ENCODE measurements around the gene CYFIP1. TPM values are rescaled to one million over a fixed set of nuclear protein-coding genes. Genes with fewer than 3 reads are reported as not detected.

CYFIP1 gene
- total and polyA plus RNA-seq, 9 of the 15 experiments (the other 6 are each of a cell fraction or from before 2014, with no cell fraction given): 3.8 to 59.8 (median 28.3) TPM

DNA sequence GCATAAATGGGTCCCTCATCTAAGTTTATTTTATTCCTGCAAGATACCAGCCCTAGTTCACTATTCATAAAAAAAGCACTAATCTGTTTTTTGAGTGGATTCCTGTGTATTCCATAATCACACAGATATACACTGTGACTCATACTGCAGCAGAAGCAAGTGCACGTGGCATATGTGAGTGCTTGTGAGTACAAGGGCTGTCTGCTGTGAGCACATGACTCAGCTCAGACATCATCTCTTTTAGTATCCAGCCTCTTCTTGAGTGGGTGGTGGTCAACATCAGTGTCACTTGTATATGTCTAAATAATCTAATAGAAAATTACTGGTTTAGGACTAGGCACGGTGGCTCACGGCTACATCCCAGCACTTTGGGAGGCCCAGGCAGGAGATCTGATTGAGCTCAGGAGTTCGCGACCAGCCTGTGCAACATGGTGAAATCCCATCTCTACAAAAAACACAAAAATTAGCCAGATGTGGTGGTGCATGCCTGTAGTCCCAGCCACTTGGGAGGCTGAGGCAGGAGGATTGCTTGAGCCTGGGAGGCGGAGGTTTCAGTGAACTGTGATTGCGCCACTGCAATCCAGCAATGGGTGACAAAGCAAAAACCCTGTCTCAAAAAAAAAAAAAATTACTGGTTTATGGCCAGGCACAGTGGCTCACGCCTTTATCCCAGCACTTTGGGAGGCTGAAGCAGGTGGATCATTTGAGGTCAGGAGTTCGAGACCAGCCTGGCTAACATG lies 91.9 kb downstream of the CYFIP1 start (continued):
- TF ChIP-seq, protein P1, sequence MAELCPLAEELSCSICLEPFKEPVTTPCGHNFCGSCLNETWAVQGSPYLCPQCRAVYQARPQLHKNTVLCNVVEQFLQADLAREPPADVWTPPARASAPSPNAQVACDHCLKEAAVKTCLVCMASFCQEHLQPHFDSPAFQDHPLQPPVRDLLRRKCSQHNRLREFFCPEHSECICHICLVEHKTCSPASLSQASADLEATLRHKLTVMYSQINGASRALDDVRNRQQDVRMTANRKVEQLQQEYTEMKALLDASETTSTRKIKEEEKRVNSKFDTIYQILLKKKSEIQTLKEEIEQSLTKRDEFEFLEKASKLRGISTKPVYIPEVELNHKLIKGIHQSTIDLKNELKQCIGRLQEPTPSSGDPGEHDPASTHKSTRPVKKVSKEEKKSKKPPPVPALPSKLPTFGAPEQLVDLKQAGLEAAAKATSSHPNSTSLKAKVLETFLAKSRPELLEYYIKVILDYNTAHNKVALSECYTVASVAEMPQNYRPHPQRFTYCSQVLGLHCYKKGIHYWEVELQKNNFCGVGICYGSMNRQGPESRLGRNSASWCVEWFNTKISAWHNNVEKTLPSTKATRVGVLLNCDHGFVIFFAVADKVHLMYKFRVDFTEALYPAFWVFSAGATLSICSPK (IDR thresholded peaks at IDR 0.05; ENCODE audit: borderline replicate concordance): no peak
- TF ChIP-seq KAT8 (IDR thresholded peaks at IDR 0.05; ENCODE audit: low read depth) (no peak), ZNF282 (CRISPR knock-in tag; IDR thresholded peaks at IDR 0.05) (no peak), PBX2 (CRISPR knock-in tag; IDR thresholded peaks at IDR 0.05; ENCODE audit: low read depth) (no peak), PBX2 (tag; conservative IDR thresholded peaks at IDR 0.05; ENCODE audit: low read depth) (no peak), RBFOX2 (IDR thresholded peaks at IDR 0.05; ENCODE audit: low read depth, low read length) (no peak), POLR3G (IDR thresholded peaks at IDR 0.05; ENCODE audit: extremely low read depth, insufficient read length, insufficient replicate concordance) (no peak), STAG1 (CRISPR knock-in tag; IDR thresholded peaks at IDR 0.05; ENCODE audit: borderline replicate concordance) (no peak), MEF2D (tag; conservative IDR thresholded peaks at IDR 0.05; ENCODE audit: low read depth) (no peak), ZNF780A (CRISPR knock-in tag; IDR thresholded peaks at IDR 0.05) (no peak), GTF2A2 (tag; IDR thresholded peaks at IDR 0.05) (no peak), ZNF184 (CRISPR knock-in tag; IDR thresholded peaks at IDR 0.05) (no peak), GABPA (tag; conservative IDR thresholded peaks at IDR 0.05; ENCODE audit: low read depth) (no peak), POU5F1 (IDR thresholded peaks at IDR 0.05; ENCODE audit: borderline replicate concordance, low read depth, low read length, partially characterized antibody) (no peak), ZNF224 (CRISPR knock-in tag; IDR thresholded peaks at IDR 0.05) (no peak), STAT5A (IDR thresholded peaks at IDR 0.05; ENCODE audit: borderline replicate concordance, low read length) (no peak), KAT2B (IDR thresholded peaks at IDR 0.05; ENCODE audit: low read depth, low read length) (no peak), CBFA2T3 (IDR thresholded peaks at IDR 0.05) (no peak), CEBPG (CRISPR knock-in tag; IDR thresholded peaks at IDR 0.05) (0 out of 2 replicates have a peak, but pooled peaks have one; percentile 57), CEBPG (tag; conservative IDR thresholded peaks at IDR 0.05 in 1 of 2, IDR thresholded peaks at IDR 0.05 in 1 of 2) (peak in 1 of 2 experiments; percentile 46; a peak in 1 of 4 replicates), EP300 (IDR thresholded peaks at IDR 0.05; ENCODE audit: low read length) (no peak), PHF8 (IDR thresholded peaks at IDR 0.05; ENCODE audit: borderline replicate concordance, low read length) (no peak), NFRKB (IDR thresholded peaks at IDR 0.05; ENCODE audit: low read depth) (no peak), NRF1 (conservative IDR thresholded peaks at IDR 0.05 in 1 of 2, IDR thresholded peaks at IDR 0.05 in 1 of 2) (no peak)
- TF ChIP-seq, protein P2, sequence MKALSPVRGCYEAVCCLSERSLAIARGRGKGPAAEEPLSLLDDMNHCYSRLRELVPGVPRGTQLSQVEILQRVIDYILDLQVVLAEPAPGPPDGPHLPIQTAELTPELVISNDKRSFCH (CRISPR knock-in tag; IDR thresholded peaks at IDR 0.05): no peak
- TF ChIP-seq, protein P2 (tag; IDR thresholded peaks at IDR 0.05): no peak

All from K562 (cell line).